H1 (cell line): Measurements from ENCODE around the gene FRMD4A. TPM values are rescaled to one million over a fixed set of nuclear protein-coding genes. Genes with fewer than 3 reads are reported as not detected.

Source experiments
- CTCF ChIA-PET: fragments of 300-600 bp; sonication (Branson Sonifier 250); formaldehyde crosslinking; loops from one replicate; lab custom pipeline; 2021; ENCODE audit not compliant: partially characterized antibody; lab: Charles Lee
- POLR2A ChIA-PET: fragments of 300-600 bp; sonication (Branson Sonifier 250); formaldehyde crosslinking; loops from one replicate; lab custom pipeline; 2021; ENCODE audit warnings: inconsistent platforms; ENCODE audit not compliant: partially characterized antibody; lab: Charles Lee
- DNase-seq, 2 experiments: peaks; one replicate each; pipeline versions ENCODE4 v3.0.0 to v3.0.0-alpha.2; 2010 to 2022; ENCODE audit warnings: low spot score in 2 of 2, low read depth in 1 of 2, mixed read lengths in 1 of 2
- FAIRE-seq: peaks from 2 replicates; lab custom pipeline; 2011; peaks lifted over from hg19 to GRCh38; lab: Jason Lieb, UNC
- H2AFZ ChIP-seq: 2 replicates; pipeline ENCODE4 v1.8.1; 2012; ENCODE audit warnings: low read length, inconsistent platforms
- H2AK5ac ChIP-seq: 2 replicates; pipeline ENCODE4 v1.6.1; 2013; ENCODE audit warnings: low read depth, low read length
- H2BK120ac ChIP-seq: replicated peaks from 2 replicates; pipeline ENCODE3; 2013; ENCODE audit warnings: low read depth, low read length, inconsistent platforms
- H2BK12ac ChIP-seq: 2 replicates; pipeline ENCODE4 v1.6.1; 2013; ENCODE audit warnings: low read depth, low read length
- H2BK15ac ChIP-seq: 2 replicates; pipeline ENCODE4 v1.6.1; 2013; ENCODE audit warnings: low read length
- H2BK20ac ChIP-seq: 2 replicates; pipeline ENCODE4 v1.6.1; 2013; ENCODE audit warnings: low read length
- H2BK5ac ChIP-seq: 2 replicates; pipeline ENCODE4 v1.6.1; 2013; ENCODE audit warnings: low read depth, low read length
- H3K14ac ChIP-seq: 2 replicates; pipeline ENCODE4 v1.6.1; 2013; ENCODE audit warnings: inconsistent platforms; ENCODE audit not compliant: insufficient read length
- H3K18ac ChIP-seq: 2 replicates; pipeline ENCODE4 v1.6.1; 2013; ENCODE audit warnings: low read length; ENCODE audit errors: extremely low read depth
- H3K23ac ChIP-seq: 2 replicates; pipeline ENCODE4 v1.6.1; 2013; ENCODE audit warnings: inconsistent platforms; ENCODE audit not compliant: insufficient read length
- H3K23me2 ChIP-seq: 2 replicates; pipeline ENCODE4 v1.6.1; 2013; ENCODE audit warnings: low read depth, low read length
- H3K27ac ChIP-seq: 2 replicates; pipeline ENCODE4 v1.6.1; 2011; ENCODE audit warnings: low read depth, low read length, inconsistent platforms
- H3K27me3 ChIP-seq, 4 experiments: replicated peaks in 1 of 4; 1 replicate in 1 of 4; 2 replicates in 3 of 4; pipeline versions ENCODE4 v1.6.1 to v1.8.1; 2011 to 2013; ENCODE audit warnings: low read length in 3 of 4, mild to moderate bottlenecking in 3 of 4, inconsistent platforms in 2 of 4, mixed read lengths in 2 of 4, moderate library complexity in 1 of 4; ENCODE audit not compliant: control insufficient read depth in 3 of 4, insufficient read depth in 3 of 4; ENCODE audit errors: extremely low read depth in 1 of 4
- H3K36me3 ChIP-seq, 4 experiments: 2 replicates each; pipeline versions ENCODE4 v1.6.1 to v1.8.1; 2011 to 2013; ENCODE audit warnings: mild to moderate bottlenecking in 4 of 4, low read length in 3 of 4, moderate library complexity in 2 of 4, control low read depth in 1 of 4, inconsistent platforms in 1 of 4; ENCODE audit not compliant: insufficient read depth in 4 of 4, control insufficient read depth in 2 of 4
- H3K4ac ChIP-seq: replicated peaks from 2 replicates; pipeline ENCODE3; 2013; ENCODE audit warnings: low read length, low read depth, mixed read lengths, inconsistent platforms; ENCODE audit not compliant: insufficient read length
- H3K4me1 ChIP-seq, 4 experiments: replicated peaks in 1 of 4; 1 replicate in 1 of 4; 2 replicates in 3 of 4; pipeline versions ENCODE4 v1.6.1 to v1.8.1; 2011 to 2013; ENCODE audit warnings: low read length in 3 of 4, inconsistent platforms in 2 of 4, mixed read lengths in 1 of 4; ENCODE audit not compliant: insufficient read depth in 4 of 4, control insufficient read depth in 3 of 4
- H3K4me2 ChIP-seq, 2 experiments: 2 replicates each; pipeline versions ENCODE4 v1.6.1 to v1.8.1; 2011 to 2013; ENCODE audit warnings: low read depth in 2 of 2, low read length in 2 of 2, control low read depth in 1 of 2, inconsistent platforms in 1 of 2, mild to moderate bottlenecking in 1 of 2; ENCODE audit not compliant: insufficient read depth in 1 of 2
- H3K4me3 ChIP-seq, 4 experiments: fragments of 200-600, 300-600 bp in 1 of 4; sonication (generic), shearing (Covaris generic), sonication (Bioruptor Twin) in 1 of 4; 2 replicates each; pipeline versions ENCODE4 v1.5.1 to v1.8.1; 2011 to 2016; ENCODE audit warnings: low read length in 4 of 4, low read depth in 3 of 4, control low read depth in 2 of 4, inconsistent platforms in 2 of 4, mild to moderate bottlenecking in 2 of 4, mixed read lengths in 1 of 4, moderate library complexity in 1 of 4; ENCODE audit not compliant: insufficient read depth in 2 of 4; ENCODE audit errors: extremely low read depth in 1 of 4
- H3K56ac ChIP-seq: replicated peaks from 2 replicates; pipeline ENCODE3; 2013; ENCODE audit warnings: low read depth, mild to moderate bottlenecking, mixed read lengths, low read length, inconsistent platforms; ENCODE audit not compliant: insufficient read length
- H3K79me1 ChIP-seq: 2 replicates; pipeline ENCODE4 v1.6.1; 2013; ENCODE audit warnings: low read depth, low read length, control low read depth
- H3K79me2 ChIP-seq, 2 experiments: 2 replicates each; pipeline versions ENCODE4 v1.6.1 to v1.8.1; 2012 to 2013; ENCODE audit warnings: low read length in 2 of 2, mild to moderate bottlenecking in 2 of 2, inconsistent platforms in 1 of 2; ENCODE audit not compliant: insufficient read depth in 2 of 2, control insufficient read depth in 1 of 2
- H3K9ac ChIP-seq, 4 experiments: replicated peaks in 1 of 4; 1 replicate in 1 of 4; 2 replicates in 3 of 4; pipeline versions ENCODE4 v1.6.1 to v1.8.1; 2011 to 2013; ENCODE audit warnings: low read depth in 3 of 4, low read length in 3 of 4, control low read depth in 2 of 4, mild to moderate bottlenecking in 2 of 4, moderate library complexity in 2 of 4, inconsistent platforms in 1 of 4; ENCODE audit errors: extremely low read depth in 1 of 4
- H3K9me3 ChIP-seq, 2 experiments: 2 replicates each; pipeline versions ENCODE4 v1.6.1 to v1.8.1; 2012 to 2013; ENCODE audit warnings: mild to moderate bottlenecking in 2 of 2, moderate library complexity in 2 of 2, control low read depth in 1 of 2, inconsistent platforms in 1 of 2, low read depth in 1 of 2, low read length in 1 of 2, mixed read lengths in 1 of 2; ENCODE audit not compliant: insufficient read depth in 2 of 2
- H4K20me1 ChIP-seq, 2 experiments: replicated peaks in 1 of 2; 2 replicates each; pipeline versions ENCODE3 to v1.8.1; 2011 to 2013; ENCODE audit warnings: inconsistent platforms in 2 of 2, low read length in 2 of 2, mild to moderate bottlenecking in 1 of 2; ENCODE audit not compliant: insufficient read depth in 2 of 2, control insufficient read depth in 1 of 2
- H4K5ac ChIP-seq: 2 replicates; pipeline ENCODE4 v1.6.1; 2013; ENCODE audit warnings: low read length, low read depth, mixed read lengths, inconsistent platforms; ENCODE audit not compliant: insufficient read length
- H4K8ac ChIP-seq: 2 replicates; pipeline ENCODE4 v1.8.0; 2013; ENCODE audit warnings: mild to moderate bottlenecking, moderate library complexity, low read length, inconsistent platforms; ENCODE audit not compliant: insufficient read depth; ENCODE audit errors: extremely low read depth
- H4K91ac ChIP-seq: replicated peaks from 2 replicates; pipeline ENCODE3; 2013; ENCODE audit warnings: low read length, mixed read lengths, inconsistent platforms; ENCODE audit not compliant: insufficient read length
- BACH1 ChIP-seq: IDR thresholded peaks from 2 replicates; pipeline ENCODE4 v1.6.1; 2012; ENCODE audit warnings: low read length, improper control_type of control experiment
- CTCF ChIP-seq, 3 experiments: IDR thresholded peaks; 1 replicate in 2 of 3; 2 replicates in 1 of 3; pipeline versions ENCODE4 v1.5.1 to v1.6.1; 2011; ENCODE audit warnings: low read length in 3 of 3, mild to moderate bottlenecking in 3 of 3, inconsistent platforms in 2 of 3, low read depth in 1 of 3, moderate library complexity in 1 of 3; ENCODE audit not compliant: insufficient read depth in 1 of 3; ENCODE audit errors: control extremely low read depth in 1 of 3
- POLR2AphosphoS5 ChIP-seq: IDR thresholded peaks from 2 replicates; pipeline ENCODE4 v1.6.1; 2011; ENCODE audit warnings: low read depth, low read length
- RAD21 ChIP-seq, 2 experiments: IDR thresholded peaks in 1 of 2; conservative IDR thresholded peaks in 1 of 2; 2 replicates each; pipeline ENCODE4 v1.6.1; 2011; ENCODE audit warnings: low read depth in 2 of 2, low read length in 2 of 2, improper control_type of control experiment in 1 of 2, inconsistent platforms in 1 of 2, mild to moderate bottlenecking in 1 of 2, moderate library complexity in 1 of 2
- SP4 ChIP-seq: IDR thresholded peaks from 2 replicates; pipeline ENCODE4 v1.6.1; 2012; ENCODE audit warnings: low read length, inconsistent platforms
- WGBS, 2 experiments: shearing (Covaris generic) in 1 of 2; methylation state at CpG; one replicate each; pipeline versions ENCODE4 v1.1.6 to v1.1.7; 2013 to 2015; ENCODE audit warnings: low lambda C conversion rate in 2 of 2, mixed read lengths in 2 of 2, inconsistent platforms in 1 of 2, low coverage in 1 of 2, missing lambda C conversion rate in 1 of 2; ENCODE audit not compliant: insufficient replicate concordance in 2 of 2, insufficient coverage in 1 of 2, insufficient read length in 1 of 2; ENCODE audit errors: extremely low coverage in 1 of 2, missing lambda C conversion rate in 1 of 2; 5-methylcytosine and 5-hydroxymethylcytosine counted together
- polyA plus RNA-seq, 7 experiments: library from polyadenylated mRNA; depleted of rRNA in 3 of 7; stranded (reverse) in 5 of 7; unstranded in 2 of 7; fragments of >200 nt in 5 of 7; fragments of 200-250 nt in 2 of 7; gene quantifications; 1 replicate in 5 of 7; 2 replicates in 1 of 7; 4 replicates in 1 of 7; pipeline versions ENCODE4 v1.2.1 to v1.2.3, GENCODE V29; 2011 to 2013; ENCODE audit warnings: missing spikeins in 2 of 7, mixed read lengths in 2 of 7
- total RNA-seq: library from RNA; stranded (reverse); fragmentation: NEBNext Ultra II Directional; extraction: Animal tissue kit (Norgen Biotek cat#: 25700); gene quantifications from 2 replicates; pipeline ENCODE4 v1.2.1, GENCODE V29; 2021

FRMD4A gene
- total and polyA plus RNA-seq, 2 of the 8 experiments (the other 6 are each of a cell fraction or from before 2014, with no cell fraction given) = 38.6 to 39.6 TPM

GRCh38 chr10:14240253-14241189 is 90.2 kb downstream of the FRMD4A start:
- DNase-seq = peak in 1 of 2 experiments; percentile 52
- WGBS, 2 experiments = 58% methylated on average over 13 of the region's 13 CpGs; no CpG with 5 or more reads in 1 of the 2 experiments
- ChIA-PET POLR2A (interaction anchor here (1.2 kb wide), 1 partner anchor 55 kb away, joined by 3 read pairs; no protein-coding TSS in a partner anchor), CTCF (interaction anchor here (0.7 to 2.3 kb wide), 5 partner anchors 13 to 241 kb away, joined by 3 to 12 read pairs (median 6); no protein-coding TSS in a partner anchor)
- Histone ChIP-seq H3K14ac (no peak overlapping the region), H2BK5ac (no peak overlapping the region), H3K27me3 (no peaks in the 10 kb centered on the region), H3K18ac (no peak overlapping the region), H4K5ac (no peak overlapping the region), H3K9ac (no peak overlapping the region), H2BK12ac (no peak overlapping the region), H3K56ac (no peak overlapping the region), H3K23me2 (no peaks in the 10 kb centered on the region), H2BK20ac (no peak overlapping the region), H4K20me1 (no peaks in the 10 kb centered on the region), H3K79me2 (no peaks in the 10 kb centered on the region), H3K36me3 (no peaks in the 10 kb centered on the region), H4K91ac (no peak overlapping the region), H3K4me2 (peak overlapping the region; percentile 5 to 12; a peak in 1 of 4 replicates), H3K79me1 (no peaks in the 10 kb centered on the region), H2BK120ac (no peak overlapping the region), H3K4ac (no peak overlapping the region), H2BK15ac (no peak overlapping the region), H2AFZ (no peak overlapping the region), H4K8ac (no peak overlapping the region; the same call in 1 of the 2 replicates), H3K27ac (no peak overlapping the region), H2AK5ac (no peak overlapping the region), H3K9me3 (no peaks in the 10 kb centered on the region; a peak in 1 of 4 replicates), H3K23ac (no peak overlapping the region), H3K4me1 (peaks cover 2 to 10% (median 4%) of the 10 kb centered on the region in 4 experiments; a peak in 6 of 7 replicates), H3K4me3 (no peak overlapping the region)
- TF ChIP-seq RAD21 (IDR thresholded peaks at IDR 0.05 in 1 of 2, conservative IDR thresholded peaks at IDR 0.05 in 1 of 2; ENCODE audit: low read depth in 2 of 2, low read length in 2 of 2) (peak; percentile 16 to 39; a peak in 3 of 4 replicates), SP4 (no peak), POLR2AphosphoS5 (no peak), BACH1 (peak; percentile 70), CTCF (IDR thresholded peaks at IDR 0.05; ENCODE audit: control extremely low read depth in 1 of 3, insufficient read depth in 1 of 3, low read depth in 1 of 3, low read length in 3 of 3) (peak in 1 of 3 experiments; percentile 24; a peak in 1 of 4 replicates)
- FAIRE-seq = peak; percentile 32
